Measurements from ENCODE around the gene CDO1.
"Not testable (repeated sequence)": the region's sequence is repeated elsewhere in the genome, so short reads cannot be mapped to it uniquely, and the experiment has no call there.

Gene CDO1

GRCh38 chr5:115829913-115830312 is 13.5 kb upstream of the CDO1 start:
- DNase-seq (ENCODE audit: low read depth): no peak

- DNase-seq (ENCODE audit: low read depth): no peak
Measured at GRCh38 chr5:115825948-115826347, 9.5 kb upstream of the CDO1 start.

- DNase-seq (ENCODE audit: low read depth): not testable (repeated sequence)
Measured at GRCh38 chr5:115824983-115825382, 8.5 kb upstream of the CDO1 start.

GRCh38 chr5:115820846-115821245 is 4.4 kb upstream of the CDO1 start:
- no peak for DNase-seq (ENCODE audit: low read depth)

GRCh38 chr5:115818821-115819220 is 2.4 kb upstream of the CDO1 start:
- DNase-seq (ENCODE audit: low read depth): no peak

- DNase-seq (ENCODE audit: low read depth): no peak
Measured at GRCh38 chr5:115817386-115817785, 927 bp upstream of the CDO1 start.

- no peak for DNase-seq (ENCODE audit: low read depth)
Measured at GRCh38 chr5:115815693-115816225, 700 bp downstream of the CDO1 start.

GRCh38 chr5:115815006-115815692 is 1.3 kb downstream of the CDO1 start:
- no peak for DNase-seq (ENCODE audit: low read depth)

- DNase-seq (ENCODE audit: low read depth): no peak
Measured at GRCh38 chr5:115813719-115814118, 2.7 kb downstream of the CDO1 start.

GRCh38 chr5:115812372-115812771 is 4.1 kb downstream of the CDO1 start:
- no peak for DNase-seq (ENCODE audit: low read depth)

GRCh38 chr5:115811406-115811805 is 5.1 kb downstream of the CDO1 start:
- no peak for DNase-seq (ENCODE audit: low read depth)

- DNase-seq (ENCODE audit: low read depth): no peak
Measured at GRCh38 chr5:115810761-115811160, 5.7 kb downstream of the CDO1 start.

GRCh38 chr5:115809946-115810345 is 6.5 kb downstream of the CDO1 start:
- DNase-seq (ENCODE audit: low read depth): no peak

- DNase-seq (ENCODE audit: low read depth): not testable (repeated sequence)
Measured at GRCh38 chr5:115808066-115808465, 8.4 kb downstream of the CDO1 start.

- no peak for DNase-seq (ENCODE audit: low read depth)
Measured at GRCh38 chr5:115807654-115808052, 8.8 kb downstream of the CDO1 start.

- DNase-seq (ENCODE audit: low read depth): no peak
Measured at GRCh38 chr5:115806986-115807653, 9.3 kb downstream of the CDO1 start.

- DNase-seq (ENCODE audit: low read depth): no peak
Measured at GRCh38 chr5:115801984-115802383, 14.5 kb downstream of the CDO1 start.

GRCh38 chr5:115801152-115801551 is 15.3 kb downstream of the CDO1 start:
- no peak for DNase-seq (ENCODE audit: low read depth)

- no peak for DNase-seq (ENCODE audit: low read depth)
Measured at GRCh38 chr5:115800108-115800507, 16.4 kb downstream of the CDO1 start.

GRCh38 chr5:115798252-115798651 is 18.2 kb downstream of the CDO1 start:
- DNase-seq (ENCODE audit: low read depth): no peak

- DNase-seq (ENCODE audit: low read depth): no peak
Measured at GRCh38 chr5:115796656-115797055, 19.8 kb downstream of the CDO1 start.

GRCh38 chr5:115795700-115796099 is 20.8 kb downstream of the CDO1 start:
- no peak for DNase-seq (ENCODE audit: low read depth)

- DNase-seq (ENCODE audit: low read depth): no peak
Measured at GRCh38 chr5:115788440-115788839, 28.0 kb downstream of the CDO1 start.

- no peak for DNase-seq (ENCODE audit: low read depth)
Measured at GRCh38 chr5:115787426-115787825, 29.0 kb downstream of the CDO1 start.
